Measurements from ENCODE around the gene TRPM2.

GRCh38 chr21:44456214-44456914 lies 102.9 kb downstream of the TRPM2 start:
- TF ChIP-seq, protein P1, sequence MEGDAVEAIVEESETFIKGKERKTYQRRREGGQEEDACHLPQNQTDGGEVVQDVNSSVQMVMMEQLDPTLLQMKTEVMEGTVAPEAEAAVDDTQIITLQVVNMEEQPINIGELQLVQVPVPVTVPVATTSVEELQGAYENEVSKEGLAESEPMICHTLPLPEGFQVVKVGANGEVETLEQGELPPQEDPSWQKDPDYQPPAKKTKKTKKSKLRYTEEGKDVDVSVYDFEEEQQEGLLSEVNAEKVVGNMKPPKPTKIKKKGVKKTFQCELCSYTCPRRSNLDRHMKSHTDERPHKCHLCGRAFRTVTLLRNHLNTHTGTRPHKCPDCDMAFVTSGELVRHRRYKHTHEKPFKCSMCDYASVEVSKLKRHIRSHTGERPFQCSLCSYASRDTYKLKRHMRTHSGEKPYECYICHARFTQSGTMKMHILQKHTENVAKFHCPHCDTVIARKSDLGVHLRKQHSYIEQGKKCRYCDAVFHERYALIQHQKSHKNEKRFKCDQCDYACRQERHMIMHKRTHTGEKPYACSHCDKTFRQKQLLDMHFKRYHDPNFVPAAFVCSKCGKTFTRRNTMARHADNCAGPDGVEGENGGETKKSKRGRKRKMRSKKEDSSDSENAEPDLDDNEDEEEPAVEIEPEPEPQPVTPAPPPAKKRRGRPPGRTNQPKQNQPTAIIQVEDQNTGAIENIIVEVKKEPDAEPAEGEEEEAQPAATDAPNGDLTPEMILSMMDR (conservative IDR thresholded peaks at IDR 0.05), result no peak
- no peak for TF ChIP-seq EZH2 (IDR thresholded peaks at IDR 0.05; ENCODE audit: low read depth)
